ENCODE results near the gene SETD5. TPM values are rescaled to one million over a fixed set of nuclear protein-coding genes. Genes with fewer than 3 reads are reported as not detected.

Gene SETD5
- total RNA-seq, 2 donors from 2014 or later = 261 to 289 TPM

- Histone ChIP-seq H3K27ac (ENCODE audit: low read depth, low read length) (no peak overlapping the region), H3K4me1 (ENCODE audit: control insufficient read depth, insufficient read depth, low read length) (no peaks in the 10 kb centered on the region), H3K4me3 (ENCODE audit: low read length) (no peak overlapping the region), H3K36me3 (ENCODE audit: control insufficient read depth, insufficient read depth, low read length) (peaks cover 21% of the 10 kb centered on the region), H3K9ac (ENCODE audit: extremely low read depth, low read length, poor library complexity, severe bottlenecking) (no peak overlapping the region), H3K27me3 (ENCODE audit: control insufficient read depth, insufficient read depth, low read length, poor library complexity, severe bottlenecking) (no peaks in the 10 kb centered on the region), H3K9me3 (ENCODE audit: control insufficient read depth, low read length) (peaks cover 2% of the 10 kb centered on the region)
- DNase-seq = no peak
- Mint-ChIP-seq H3K4me1 (peaks cover 4% of the 10 kb centered on the region), H3K4me3 (no peak overlapping the region), H3K36me3 (ENCODE audit: low read depth) (peaks cover 27% of the 10 kb centered on the region), H3K9me3 (peaks cover 4% of the 10 kb centered on the region), H3K27ac (no peak overlapping the region), H3K27me3 (ENCODE audit: insufficient read depth) (no peaks in the 10 kb centered on the region)
- no peak for TF ChIP-seq CTCF (conservative IDR thresholded peaks at IDR 0.05)
Measured at GRCh38 chr3:9414826-9415225, 17.4 kb downstream of the SETD5 start.

GRCh38 chr3:9415485-9416138 is 18.2 kb downstream of the SETD5 start:
- H3K27me3 ChIP-seq (ENCODE audit: control insufficient read depth, insufficient read depth, low read length, poor library complexity, severe bottlenecking) = no peaks in the 10 kb centered on the region
- WGBS, 2 experiments (ENCODE audit: insufficient coverage in 1 of 2, insufficient read length in 1 of 2) = 97% methylated on average over 5 of the region's 6 CpGs
- Mint-ChIP-seq H3K4me3 (no peak overlapping the region), H3K9me3 (peaks cover 1% of the 10 kb centered on the region), H3K27ac (no peak overlapping the region), H3K36me3 (ENCODE audit: low read depth) (peaks cover 21% of the 10 kb centered on the region), H3K27me3 (ENCODE audit: insufficient read depth) (no peaks in the 10 kb centered on the region), H3K4me1 (peaks cover 5% of the 10 kb centered on the region)
- H3K9me3 ChIP-seq (ENCODE audit: control insufficient read depth, low read length) = no peaks in the 10 kb centered on the region
- DNase-seq = no peak
- H3K4me3 ChIP-seq (ENCODE audit: low read length) = no peak overlapping the region
- no peaks in the 10 kb centered on the region for H3K4me1 ChIP-seq (ENCODE audit: control insufficient read depth, insufficient read depth, low read length)
- peaks cover 18% of the 10 kb centered on the region for H3K36me3 ChIP-seq (ENCODE audit: control insufficient read depth, insufficient read depth, low read length)
- no peak overlapping the region for H3K27ac ChIP-seq (ENCODE audit: low read depth, low read length)
- no peak overlapping the region for H3K9ac ChIP-seq (ENCODE audit: extremely low read depth, low read length, poor library complexity, severe bottlenecking)
- TF ChIP-seq CTCF (conservative IDR thresholded peaks at IDR 0.05) = no peak

GRCh38 chr3:9416139-9416780 is 18.8 kb downstream of the SETD5 start:
- Mint-ChIP-seq H3K4me3 (no peak overlapping the region), H3K27ac (no peak overlapping the region), H3K27me3 (ENCODE audit: insufficient read depth) (no peaks in the 10 kb centered on the region), H3K9me3 (peaks cover 1% of the 10 kb centered on the region), H3K4me1 (peaks cover 5% of the 10 kb centered on the region), H3K36me3 (ENCODE audit: low read depth) (peaks cover 25% of the 10 kb centered on the region)
- Histone ChIP-seq H3K4me3 (ENCODE audit: low read length) (no peak overlapping the region), H3K27me3 (ENCODE audit: control insufficient read depth, insufficient read depth, low read length, poor library complexity, severe bottlenecking) (no peaks in the 10 kb centered on the region), H3K4me1 (ENCODE audit: control insufficient read depth, insufficient read depth, low read length) (no peaks in the 10 kb centered on the region), H3K36me3 (ENCODE audit: control insufficient read depth, insufficient read depth, low read length) (peaks cover 25% of the 10 kb centered on the region), H3K9ac (ENCODE audit: extremely low read depth, low read length, poor library complexity, severe bottlenecking) (no peak overlapping the region), H3K9me3 (ENCODE audit: control insufficient read depth, low read length) (no peaks in the 10 kb centered on the region), H3K27ac (ENCODE audit: low read depth, low read length) (no peak overlapping the region)
- no peak for DNase-seq
- 100% methylated on average over 1 to 3 of the region's 3 CpGs for WGBS, 2 experiments (ENCODE audit: insufficient coverage in 1 of 2, insufficient read length in 1 of 2)
- no peak for TF ChIP-seq CTCF (conservative IDR thresholded peaks at IDR 0.05)

Data from endodermal cell (in vitro differentiated cells).